Measurements from ENCODE around the gene ARRB1.

DNA sequence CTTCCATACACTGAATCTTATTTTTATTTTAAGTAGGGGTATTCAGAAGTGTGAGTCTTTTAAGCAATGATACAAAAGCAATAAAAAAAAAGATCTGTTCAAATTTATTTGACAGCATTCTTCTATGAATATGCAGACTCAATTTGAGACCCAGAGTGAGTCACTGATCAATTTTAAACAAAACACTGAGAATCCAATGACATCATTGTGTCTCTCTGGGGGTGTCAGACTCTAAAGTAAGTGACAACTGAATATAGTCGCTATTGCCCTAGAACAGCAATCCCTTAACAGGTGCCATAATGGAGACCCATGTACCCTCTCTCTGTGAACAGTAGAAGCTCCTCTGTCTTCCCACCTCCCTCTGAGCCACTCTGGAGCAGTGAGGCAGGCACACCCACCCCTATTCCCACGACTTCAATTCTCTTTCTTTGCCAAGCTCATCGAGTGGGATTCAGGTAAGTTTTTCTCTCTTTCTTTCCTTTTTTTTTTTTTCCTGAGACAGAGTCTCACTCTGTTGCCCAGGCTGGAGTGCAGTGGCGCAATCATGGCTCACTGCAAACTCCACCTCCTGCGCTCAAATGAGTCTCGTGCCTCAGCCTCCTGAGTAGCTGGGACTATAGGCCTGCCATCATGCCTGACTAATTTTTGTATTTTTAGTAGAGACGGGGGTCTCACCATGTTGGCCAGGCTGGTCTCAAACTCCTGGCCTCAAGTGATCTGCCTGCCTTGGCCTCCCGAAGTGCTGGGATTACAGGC, 42.8 kb upstream of the ARRB1 start:
- TF ChIP-seq POLR2A (IDR thresholded peaks at IDR 0.05) = no peak
- TF ChIP-seq, protein P1, sequence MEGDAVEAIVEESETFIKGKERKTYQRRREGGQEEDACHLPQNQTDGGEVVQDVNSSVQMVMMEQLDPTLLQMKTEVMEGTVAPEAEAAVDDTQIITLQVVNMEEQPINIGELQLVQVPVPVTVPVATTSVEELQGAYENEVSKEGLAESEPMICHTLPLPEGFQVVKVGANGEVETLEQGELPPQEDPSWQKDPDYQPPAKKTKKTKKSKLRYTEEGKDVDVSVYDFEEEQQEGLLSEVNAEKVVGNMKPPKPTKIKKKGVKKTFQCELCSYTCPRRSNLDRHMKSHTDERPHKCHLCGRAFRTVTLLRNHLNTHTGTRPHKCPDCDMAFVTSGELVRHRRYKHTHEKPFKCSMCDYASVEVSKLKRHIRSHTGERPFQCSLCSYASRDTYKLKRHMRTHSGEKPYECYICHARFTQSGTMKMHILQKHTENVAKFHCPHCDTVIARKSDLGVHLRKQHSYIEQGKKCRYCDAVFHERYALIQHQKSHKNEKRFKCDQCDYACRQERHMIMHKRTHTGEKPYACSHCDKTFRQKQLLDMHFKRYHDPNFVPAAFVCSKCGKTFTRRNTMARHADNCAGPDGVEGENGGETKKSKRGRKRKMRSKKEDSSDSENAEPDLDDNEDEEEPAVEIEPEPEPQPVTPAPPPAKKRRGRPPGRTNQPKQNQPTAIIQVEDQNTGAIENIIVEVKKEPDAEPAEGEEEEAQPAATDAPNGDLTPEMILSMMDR (IDR thresholded peaks at IDR 0.05) = no peak
